Kidney (tissue), 14 donors: Measurements from ENCODE around the gene PRXL2A. TPM values are rescaled to one million over a fixed set of nuclear protein-coding genes. Genes with fewer than 3 reads are reported as not detected.

Experiments used
- DNase-seq, 5 donors: peaks; one replicate each; pipeline ENCODE4 v3.0.0-alpha.2; 2013 to 2020
- FAIRE-seq: peaks from 2 replicates; lab custom pipeline; 2012; peaks lifted over from hg19 to GRCh38; lab: Jason Lieb, UNC
- H3K27ac ChIP-seq, 2 donors: one replicate each; pipeline ENCODE4 v1.7.0; 2013; ENCODE audit warnings: low read depth in 2 of 2, low read length in 2 of 2, inconsistent platforms in 1 of 2
- H3K27me3 ChIP-seq: one replicate; pipeline ENCODE4 v1.7.1; 2013; ENCODE audit warnings: low read length, inconsistent platforms; ENCODE audit not compliant: control insufficient read depth, insufficient read depth
- H3K36me3 ChIP-seq, 3 donors: one replicate each; pipeline versions ENCODE4 v1.7.0 to v1.7.1; 2013; ENCODE audit warnings: low read length in 3 of 3, control low read depth in 1 of 3, inconsistent platforms in 1 of 3; ENCODE audit not compliant: insufficient read depth in 3 of 3, control insufficient read depth in 2 of 3
- H3K4me1 ChIP-seq, 3 donors: one replicate each; pipeline versions ENCODE4 v1.7.0 to v1.7.1; 2013; ENCODE audit warnings: low read length in 3 of 3, inconsistent platforms in 1 of 3, low read depth in 1 of 3; ENCODE audit not compliant: control insufficient read depth in 2 of 3, insufficient read depth in 2 of 3
- H3K4me3 ChIP-seq, 3 donors: one replicate each; pipeline versions ENCODE4 v1.7.0 to v1.8.1; 2013; ENCODE audit warnings: low read length in 3 of 3, control low read depth in 1 of 3, inconsistent platforms in 1 of 3
- H3K9ac ChIP-seq, 3 donors: one replicate each; pipeline versions ENCODE4 v1.7.0 to v1.7.1; 2013; ENCODE audit warnings: low read length in 3 of 3, control low read depth in 1 of 3, inconsistent platforms in 1 of 3
- H3K9me3 ChIP-seq, 3 donors: one replicate each; pipeline versions ENCODE4 v1.7.0 to v1.7.1; 2013; ENCODE audit warnings: low read length in 3 of 3, control low read depth in 1 of 3, inconsistent platforms in 1 of 3; ENCODE audit not compliant: control insufficient read depth in 2 of 3, insufficient read depth in 1 of 3
- CTCF ChIP-seq: IDR thresholded peaks from 3 replicates; pipeline ENCODE4 v1.5.1; 2012; ENCODE audit warnings: mild to moderate bottlenecking, moderate library complexity, borderline replicate concordance; ENCODE audit not compliant: insufficient read depth; ENCODE audit errors: extremely low read depth
- intact Hi-C: fragments of 100-400 bp; cut with DNase I; formaldehyde crosslinking; loops from one replicate; pipeline ENCODE4 v1.11.1; 2022
- polyA plus RNA-seq: library from polyadenylated mRNA; stranded (reverse); fragments of 350-450 nt; fragmentation: Illumina TruSeq; extraction: RNeasy Lipid Tissue Mini Kit (QIAGEN cat#74804); gene quantifications from one replicate; pipeline ENCODE4 v1.2.3, GENCODE V29; 2014; ENCODE audit warnings: low read depth, low replicate concordance; ENCODE audit not compliant: insufficient read depth
- total RNA-seq: library from RNA; stranded (reverse); fragmentation: NEBNext Ultra II Directional; extraction: Animal tissue kit (Norgen Biotek cat#: 25700); gene quantifications from one replicate; pipeline ENCODE4 v1.2.1, GENCODE V29; 2021
- donor health status: control.
- donor health status: control.
- donor health status: control.
- donor health status: control.
- donor health status: control.
- donor health status: DM: yes; HTN: yes; CAD: no.
- donor health status: Normal renal cell carcinoma (clear cell type).

The PRXL2A gene
- total and polyA plus RNA-seq, 2 donors from 2014 or later, result 69.4 to 101 TPM

- no peak overlapping the region for H3K27ac ChIP-seq
- H3K4me1 ChIP-seq, result peaks cover 0 to 2% (median 0%) of the 10 kb centered on the region in 3 donors
- intact Hi-C loops, result no loop called here
- H3K27me3 ChIP-seq, result no peaks in the 10 kb centered on the region
- no peaks in the 10 kb centered on the region for H3K9me3 ChIP-seq
- H3K36me3 ChIP-seq, result no peaks in the 10 kb centered on the region
- no peak for TF ChIP-seq CTCF
- DNase-seq (no peak), FAIRE-seq (no peak)
- H3K4me3 ChIP-seq, result no peak overlapping the region
- no peak overlapping the region for H3K9ac ChIP-seq
Observed at GRCh38 chr10:80379701-80380100, 28.6 kb upstream of the PRXL2A start.

DNA sequence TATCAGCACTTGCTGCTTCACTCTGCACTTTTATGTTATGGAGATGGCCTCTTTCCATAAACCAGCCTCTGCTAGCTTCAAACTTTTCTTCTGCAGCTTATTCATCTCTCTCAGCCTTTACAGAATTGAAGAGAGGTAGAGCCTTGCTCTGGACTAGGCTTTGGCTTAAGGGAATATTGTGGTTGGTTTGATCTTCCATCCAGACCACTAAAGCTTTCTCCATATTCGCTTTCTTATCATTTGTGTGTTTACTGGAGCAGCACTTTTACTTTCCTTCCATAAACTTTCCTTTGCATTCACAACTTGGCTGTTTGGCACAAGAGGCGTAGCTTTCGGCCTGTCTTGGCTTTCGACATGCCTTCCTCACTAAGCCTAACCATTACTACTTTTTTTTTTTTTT lies 28.2 kb upstream of the PRXL2A start:
- Histone ChIP-seq H3K9ac (no peak overlapping the region), H3K27me3 (no peaks in the 10 kb centered on the region), H3K27ac (no peak overlapping the region), H3K4me3 (no peak overlapping the region), H3K9me3 (no peaks in the 10 kb centered on the region), H3K4me1 (peaks cover 0 to 2% (median 0%) of the 10 kb centered on the region in 3 donors), H3K36me3 (no peaks in the 10 kb centered on the region)
- TF ChIP-seq CTCF, result no peak
- no peak for FAIRE-seq
- intact Hi-C loops, result no loop called here
- DNase-seq, result no peak

DNA sequence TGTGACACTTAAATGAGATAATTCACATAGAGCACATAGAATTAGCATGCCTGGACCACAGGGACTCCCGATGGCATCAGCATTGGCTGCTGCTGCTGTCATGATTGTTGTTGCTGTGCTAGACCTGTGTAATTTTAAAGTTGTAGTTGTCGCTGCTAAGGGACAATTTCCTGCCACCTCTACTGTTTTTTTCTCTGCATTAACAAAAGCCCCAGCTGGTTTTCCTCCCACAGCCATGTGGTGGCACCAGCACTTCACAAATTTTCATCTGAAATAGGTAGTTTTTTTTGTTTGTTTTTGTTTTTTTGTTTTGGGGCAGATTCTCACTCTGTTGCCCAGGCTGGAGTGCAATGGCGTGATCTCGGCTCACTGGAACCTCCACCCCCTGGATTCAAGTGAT lies 25.4 kb upstream of the PRXL2A start:
- no peaks in the 10 kb centered on the region for H3K9me3 ChIP-seq
- intact Hi-C loops, result no loop called here
- H3K27me3 ChIP-seq, result no peaks in the 10 kb centered on the region
- H3K4me1 ChIP-seq, result peaks cover 0 to 2% (median 0%) of the 10 kb centered on the region in 3 donors
- DNase-seq (peak in 4 of 5 donors; percentile 43 to 81 (median 71)), FAIRE-seq (peak; percentile 65)
- H3K36me3 ChIP-seq, result no peaks in the 10 kb centered on the region
- no peak overlapping the region for H3K27ac ChIP-seq
- no peak overlapping the region for H3K9ac ChIP-seq
- peak; percentile 61 for TF ChIP-seq CTCF
- no peak overlapping the region for H3K4me3 ChIP-seq

- H3K27me3 ChIP-seq, result no peaks in the 10 kb centered on the region
- DNase-seq (no peak), FAIRE-seq (no peak)
- no peak overlapping the region for H3K9ac ChIP-seq
- intact Hi-C loops, result no loop called here
- no peaks in the 10 kb centered on the region for H3K36me3 ChIP-seq
- peaks cover 0 to 2% (median 0%) of the 10 kb centered on the region in 3 donors for H3K4me1 ChIP-seq
- no peak overlapping the region for H3K4me3 ChIP-seq
- no peak for TF ChIP-seq CTCF
- H3K9me3 ChIP-seq, result no peaks in the 10 kb centered on the region
- H3K27ac ChIP-seq, result no peak overlapping the region
Observed at GRCh38 chr10:80390740-80391139, 17.6 kb upstream of the PRXL2A start.
